Measurements from ENCODE around the gene OOSP4B.

GRCh38 chr11:60059052-60059451 is 42.1 kb downstream of the OOSP4B start:
- TF ChIP-seq CTCF (IDR thresholded peaks at IDR 0.05), result no peak
- TF ChIP-seq RXRA (IDR thresholded peaks at IDR 0.05; ENCODE audit: borderline replicate concordance, low read depth), result no peak
- TF ChIP-seq, protein P1, sequence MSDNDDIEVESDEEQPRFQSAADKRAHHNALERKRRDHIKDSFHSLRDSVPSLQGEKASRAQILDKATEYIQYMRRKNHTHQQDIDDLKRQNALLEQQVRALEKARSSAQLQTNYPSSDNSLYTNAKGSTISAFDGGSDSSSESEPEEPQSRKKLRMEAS (IDR thresholded peaks at IDR 0.05; ENCODE audit: low read depth), result no peak
- TF ChIP-seq, protein P2, sequence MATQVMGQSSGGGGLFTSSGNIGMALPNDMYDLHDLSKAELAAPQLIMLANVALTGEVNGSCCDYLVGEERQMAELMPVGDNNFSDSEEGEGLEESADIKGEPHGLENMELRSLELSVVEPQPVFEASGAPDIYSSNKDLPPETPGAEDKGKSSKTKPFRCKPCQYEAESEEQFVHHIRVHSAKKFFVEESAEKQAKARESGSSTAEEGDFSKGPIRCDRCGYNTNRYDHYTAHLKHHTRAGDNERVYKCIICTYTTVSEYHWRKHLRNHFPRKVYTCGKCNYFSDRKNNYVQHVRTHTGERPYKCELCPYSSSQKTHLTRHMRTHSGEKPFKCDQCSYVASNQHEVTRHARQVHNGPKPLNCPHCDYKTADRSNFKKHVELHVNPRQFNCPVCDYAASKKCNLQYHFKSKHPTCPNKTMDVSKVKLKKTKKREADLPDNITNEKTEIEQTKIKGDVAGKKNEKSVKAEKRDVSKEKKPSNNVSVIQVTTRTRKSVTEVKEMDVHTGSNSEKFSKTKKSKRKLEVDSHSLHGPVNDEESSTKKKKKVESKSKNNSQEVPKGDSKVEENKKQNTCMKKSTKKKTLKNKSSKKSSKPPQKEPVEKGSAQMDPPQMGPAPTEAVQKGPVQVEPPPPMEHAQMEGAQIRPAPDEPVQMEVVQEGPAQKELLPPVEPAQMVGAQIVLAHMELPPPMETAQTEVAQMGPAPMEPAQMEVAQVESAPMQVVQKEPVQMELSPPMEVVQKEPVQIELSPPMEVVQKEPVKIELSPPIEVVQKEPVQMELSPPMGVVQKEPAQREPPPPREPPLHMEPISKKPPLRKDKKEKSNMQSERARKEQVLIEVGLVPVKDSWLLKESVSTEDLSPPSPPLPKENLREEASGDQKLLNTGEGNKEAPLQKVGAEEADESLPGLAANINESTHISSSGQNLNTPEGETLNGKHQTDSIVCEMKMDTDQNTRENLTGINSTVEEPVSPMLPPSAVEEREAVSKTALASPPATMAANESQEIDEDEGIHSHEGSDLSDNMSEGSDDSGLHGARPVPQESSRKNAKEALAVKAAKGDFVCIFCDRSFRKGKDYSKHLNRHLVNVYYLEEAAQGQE (IDR thresholded peaks at IDR 0.05; ENCODE audit: low read depth, low read length), result no peak
- no peak for TF ChIP-seq POLR2AphosphoS5 (IDR thresholded peaks at IDR 0.05; ENCODE audit: low read depth, low read length)
- TF ChIP-seq RFX5 (IDR thresholded peaks at IDR 0.05; ENCODE audit: low read length), result no peak

All from SK-N-SH (cell line).